IPS-NIHi7 (cell line): ENCODE measurements around the gene CFAP45.

Experiments used
- DNase-seq: peaks from one replicate; pipeline ENCODE4 v3.0.0; 2012; ENCODE audit warnings: mixed read lengths; ENCODE audit errors: extremely low spot score

Gene CFAP45

GRCh38 chr1:159853417-159854115, 46.4 kb downstream of the CFAP45 start:
- no peak for DNase-seq

GRCh38 chr1:159851407-159851806, 48.6 kb downstream of the CFAP45 start:
- DNase-seq: no peak

- DNase-seq: no peak
Measured at GRCh38 chr1:159849626-159850366, 50.2 kb downstream of the CFAP45 start.

- no peak for DNase-seq
Measured at GRCh38 chr1:159848326-159848725, 51.6 kb downstream of the CFAP45 start.

GRCh38 chr1:159847231-159847630, 52.7 kb downstream of the CFAP45 start:
- no peak for DNase-seq

- no peak for DNase-seq
Measured at GRCh38 chr1:159845751-159846629, 54.0 kb downstream of the CFAP45 start.

- DNase-seq: no peak
Measured at GRCh38 chr1:159843459-159843858, 56.5 kb downstream of the CFAP45 start.

DNA sequence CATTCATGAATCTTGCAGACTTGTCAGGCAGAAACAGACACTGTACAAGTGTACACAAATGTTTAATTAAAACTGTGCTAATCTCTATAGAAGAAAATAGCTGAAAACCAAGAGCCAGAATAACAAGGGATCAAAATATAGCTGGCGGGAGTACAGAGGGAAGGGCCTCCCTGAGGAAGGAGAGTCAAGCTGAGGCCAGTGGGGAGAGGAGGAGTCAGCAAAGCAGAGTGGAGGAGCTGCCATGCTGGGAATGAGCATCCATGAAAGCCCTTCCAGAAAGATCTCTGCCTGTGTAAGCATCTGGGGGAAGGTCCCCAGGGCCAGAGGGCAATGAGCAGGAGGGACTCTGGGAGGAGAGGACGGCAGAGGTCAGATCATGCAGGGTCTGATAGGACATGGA, 58.2 kb downstream of the CFAP45 start:
- no peak for DNase-seq

GRCh38 chr1:159839116-159839849, 60.7 kb downstream of the CFAP45 start:
- DNase-seq: no peak

GRCh38 chr1:159838715-159839114, 61.2 kb downstream of the CFAP45 start:
- DNase-seq: no peak

DNA sequence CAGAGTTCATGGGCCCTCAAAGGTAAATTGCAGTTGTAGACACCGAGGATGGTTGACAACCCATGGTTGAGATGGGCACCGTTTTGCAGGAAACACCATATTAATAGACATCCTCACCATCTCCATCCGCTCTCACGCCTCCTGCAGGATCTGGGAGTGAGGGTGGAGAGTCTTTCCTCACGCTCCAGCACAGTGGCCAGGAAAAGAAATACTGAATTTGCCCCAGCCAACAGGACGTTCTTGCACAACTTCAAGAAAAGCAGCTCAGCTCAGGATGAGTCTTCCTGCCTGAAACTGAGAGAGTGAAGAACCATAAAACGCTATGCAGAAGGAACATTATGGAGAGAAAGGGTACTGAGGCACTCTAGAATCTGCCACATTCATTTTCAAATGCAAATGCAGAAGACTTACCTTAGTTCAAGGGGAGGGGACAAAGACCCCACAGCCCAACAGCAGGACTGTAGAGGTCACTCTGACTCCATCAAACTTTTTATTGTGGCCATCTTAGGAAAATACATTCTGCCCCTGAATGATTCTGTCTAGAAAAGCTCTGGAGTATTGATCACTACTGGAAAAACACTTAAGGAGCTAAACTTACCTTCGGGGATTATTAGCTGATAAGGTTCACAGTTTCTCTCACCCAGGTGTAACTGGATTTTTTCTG, 64.0 kb downstream of the CFAP45 start:
- peak; percentile 26 for DNase-seq

DNA sequence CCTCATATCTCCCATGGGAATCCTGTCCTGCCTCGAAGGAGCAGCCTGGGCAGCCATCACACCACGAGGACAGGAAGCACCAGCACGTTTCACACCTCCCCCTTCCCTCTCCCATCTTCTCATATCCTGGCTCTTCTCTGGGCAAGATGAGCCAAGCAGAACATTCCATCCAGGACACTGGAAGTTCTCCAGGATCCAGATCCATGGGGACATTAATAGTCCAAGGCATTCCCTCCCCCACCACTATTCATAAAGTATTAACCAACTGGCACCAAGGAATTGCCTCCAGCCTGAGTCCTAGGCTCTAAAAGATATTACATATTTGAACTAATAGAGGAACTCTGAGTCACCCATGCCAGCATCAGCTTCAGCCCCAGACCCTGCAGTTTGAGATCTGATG, 64.6 kb downstream of the CFAP45 start:
- DNase-seq: no peak

- DNase-seq: no peak
Measured at GRCh38 chr1:159832309-159832708, 67.7 kb downstream of the CFAP45 start.

GRCh38 chr1:159831412-159832141, 68.4 kb downstream of the CFAP45 start:
- peak; percentile 29 for DNase-seq

GRCh38 chr1:159830722-159831121, 69.2 kb downstream of the CFAP45 start:
- DNase-seq: no peak

DNA sequence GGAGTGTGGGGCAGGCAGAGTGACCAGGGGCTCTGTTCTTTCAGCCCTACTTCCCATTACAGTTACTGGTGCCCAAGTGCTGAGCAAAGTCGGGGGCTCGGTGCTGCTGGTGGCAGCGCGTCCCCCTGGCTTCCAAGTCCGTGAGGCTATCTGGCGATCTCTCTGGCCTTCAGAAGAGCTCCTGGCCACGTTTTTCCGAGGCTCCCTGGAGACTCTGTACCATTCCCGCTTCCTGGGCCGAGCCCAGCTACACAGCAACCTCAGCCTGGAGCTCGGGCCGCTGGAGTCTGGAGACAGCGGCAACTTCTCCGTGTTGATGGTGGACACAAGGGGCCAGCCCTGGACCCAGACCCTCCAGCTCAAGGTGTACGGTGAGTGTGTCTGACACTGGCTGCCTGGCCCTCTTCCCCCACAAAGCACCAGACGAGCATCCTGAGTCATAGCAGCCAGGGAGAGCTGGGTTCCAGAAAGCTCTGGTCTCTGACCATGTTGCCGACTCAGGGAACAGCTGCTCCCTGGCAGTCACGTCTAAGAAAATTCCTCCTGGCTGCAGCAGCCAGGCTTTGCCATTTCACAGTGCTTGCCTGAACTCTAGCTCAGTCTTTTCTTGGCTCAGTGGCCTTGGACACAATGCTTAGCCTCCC, 70.0 kb downstream of the CFAP45 start:
- DNase-seq: no peak

GRCh38 chr1:159829273-159829634, 70.7 kb downstream of the CFAP45 start:
- peak; percentile 82 for DNase-seq

GRCh38 chr1:159828581-159829272, 71.2 kb downstream of the CFAP45 start:
- no peak for DNase-seq

DNA sequence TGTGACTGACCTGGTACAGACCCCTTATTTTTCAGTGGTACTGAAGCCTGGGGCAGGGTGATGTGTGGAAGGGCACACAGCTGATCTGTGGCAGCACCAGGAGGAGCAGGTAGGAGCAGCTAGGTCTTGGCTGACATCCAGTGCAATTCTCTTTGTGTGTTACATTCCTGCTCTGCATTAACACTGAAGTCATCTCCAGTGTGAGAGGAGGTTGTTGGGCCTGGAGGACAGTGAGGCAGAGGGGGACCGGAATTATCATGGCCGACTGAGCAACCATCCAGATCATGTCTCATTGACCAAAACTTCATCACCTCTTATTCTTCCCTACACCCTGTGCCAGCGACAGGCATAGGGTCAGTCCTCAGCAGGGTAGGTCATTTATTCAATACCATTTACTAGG, 71.8 kb downstream of the CFAP45 start:
- no peak for DNase-seq
